ENCODE measurements around the gene NSL1.
"Not testable (repeated sequence)": the region's sequence is repeated elsewhere in the genome, so short reads cannot be mapped to it uniquely, and the experiment has no call there.

The NSL1 gene

DNA sequence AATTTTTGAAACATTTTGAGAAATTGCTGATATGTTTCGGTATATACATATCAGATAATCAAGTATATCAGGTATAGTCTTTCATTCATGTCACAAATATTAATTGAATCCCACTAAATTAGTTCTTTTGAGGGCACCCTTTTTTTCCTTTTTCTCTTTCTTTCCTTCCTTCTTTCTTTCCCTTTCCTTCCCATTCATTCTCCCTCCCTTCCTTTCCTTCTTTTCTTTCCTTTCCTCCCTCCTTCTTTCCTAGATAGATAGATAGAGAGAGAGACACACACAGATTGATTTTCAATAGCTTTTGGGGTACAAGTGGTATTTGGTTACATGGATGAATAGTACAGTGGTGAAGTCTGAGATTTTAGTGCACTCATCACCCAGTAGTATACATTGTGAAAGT lies 5.7 kb downstream of the NSL1 start:
- H3K4me3 ChIP-seq (ENCODE audit: low read depth, low read length), result no peak overlapping the region
- in situ Hi-C loops (cut with HindIII; ENCODE audit: low sequenced_read_pairs), result loop anchor here (5.0 to 10.0 kb wide), 2 partner anchors 129 to 171 kb away; no protein-coding TSS in a partner anchor
- TF ChIP-seq, protein P1, sequence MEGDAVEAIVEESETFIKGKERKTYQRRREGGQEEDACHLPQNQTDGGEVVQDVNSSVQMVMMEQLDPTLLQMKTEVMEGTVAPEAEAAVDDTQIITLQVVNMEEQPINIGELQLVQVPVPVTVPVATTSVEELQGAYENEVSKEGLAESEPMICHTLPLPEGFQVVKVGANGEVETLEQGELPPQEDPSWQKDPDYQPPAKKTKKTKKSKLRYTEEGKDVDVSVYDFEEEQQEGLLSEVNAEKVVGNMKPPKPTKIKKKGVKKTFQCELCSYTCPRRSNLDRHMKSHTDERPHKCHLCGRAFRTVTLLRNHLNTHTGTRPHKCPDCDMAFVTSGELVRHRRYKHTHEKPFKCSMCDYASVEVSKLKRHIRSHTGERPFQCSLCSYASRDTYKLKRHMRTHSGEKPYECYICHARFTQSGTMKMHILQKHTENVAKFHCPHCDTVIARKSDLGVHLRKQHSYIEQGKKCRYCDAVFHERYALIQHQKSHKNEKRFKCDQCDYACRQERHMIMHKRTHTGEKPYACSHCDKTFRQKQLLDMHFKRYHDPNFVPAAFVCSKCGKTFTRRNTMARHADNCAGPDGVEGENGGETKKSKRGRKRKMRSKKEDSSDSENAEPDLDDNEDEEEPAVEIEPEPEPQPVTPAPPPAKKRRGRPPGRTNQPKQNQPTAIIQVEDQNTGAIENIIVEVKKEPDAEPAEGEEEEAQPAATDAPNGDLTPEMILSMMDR (IDR thresholded peaks at IDR 0.05; ENCODE audit: low read depth, low read length, missing control alignments), result no peak
- no peak for DNase-seq (ENCODE audit: low read depth)

DNA sequence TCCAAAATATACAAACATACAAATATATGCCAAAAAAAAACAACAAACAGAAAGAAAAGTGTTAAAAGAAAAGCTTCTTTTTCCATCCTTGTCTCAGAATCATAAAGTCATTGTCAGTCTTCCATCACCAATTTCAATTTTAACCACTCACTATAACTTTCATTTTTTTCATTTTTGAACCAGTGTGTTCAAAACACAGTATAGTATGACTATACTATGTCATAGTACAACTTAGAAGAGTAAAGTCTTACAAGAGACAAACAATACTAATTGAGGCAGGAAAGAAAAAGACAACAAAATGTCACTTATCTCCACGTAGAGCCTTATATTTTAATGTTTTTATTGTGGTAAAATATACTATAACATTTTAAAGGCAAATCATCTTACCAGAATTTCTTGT lies 7.6 kb downstream of the NSL1 start:
- in situ Hi-C loops (cut with HindIII; ENCODE audit: low sequenced_read_pairs), result loop anchor here (10.0 kb wide), 1 partner anchor 169 kb away; no protein-coding TSS in a partner anchor
- no peak for DNase-seq (ENCODE audit: low read depth)
- no peak overlapping the region for H3K4me3 ChIP-seq (ENCODE audit: low read depth, low read length)
- TF ChIP-seq, protein P1 (IDR thresholded peaks at IDR 0.05; ENCODE audit: low read depth, low read length, missing control alignments), result no peak

DNA sequence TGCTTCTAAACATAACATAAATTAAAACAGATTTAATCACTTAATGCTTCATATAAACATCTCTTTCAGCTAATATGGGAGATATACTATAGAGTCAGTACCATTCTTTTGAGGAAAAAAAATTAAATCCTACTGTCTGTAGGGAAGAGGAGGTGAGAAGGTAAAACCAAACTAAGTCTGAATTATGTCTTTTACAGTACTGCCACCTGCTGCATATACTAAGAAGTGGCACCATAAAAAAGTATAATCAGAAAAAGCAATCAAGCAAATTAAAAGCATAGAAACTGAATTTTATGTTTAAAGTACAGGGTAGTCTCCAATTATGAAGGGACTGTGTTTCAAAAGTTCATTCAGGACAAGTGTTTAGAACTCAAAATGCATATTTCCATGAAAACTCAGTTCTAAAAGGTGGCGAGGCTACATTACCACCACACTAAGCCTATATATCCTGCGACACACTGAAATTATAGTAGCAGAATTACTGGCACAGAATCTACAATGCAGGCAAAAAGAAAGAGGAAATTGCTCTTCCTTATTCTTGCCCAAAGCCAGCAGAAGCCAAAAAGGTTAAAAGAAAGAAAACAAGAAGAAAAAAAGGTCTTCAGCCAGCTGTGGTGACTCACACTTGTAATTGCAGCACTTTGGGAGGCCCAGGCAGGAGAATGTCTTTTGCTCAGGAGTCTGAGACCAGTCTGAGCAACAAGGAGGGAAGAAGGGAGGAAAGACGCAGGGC lies 9.0 kb downstream of the NSL1 start:
- in situ Hi-C loops (cut with HindIII; ENCODE audit: low sequenced_read_pairs), result loop anchor here (10.0 kb wide), 1 partner anchor 168 kb away; no protein-coding TSS in a partner anchor
- DNase-seq (ENCODE audit: low read depth), result no peak

DNA sequence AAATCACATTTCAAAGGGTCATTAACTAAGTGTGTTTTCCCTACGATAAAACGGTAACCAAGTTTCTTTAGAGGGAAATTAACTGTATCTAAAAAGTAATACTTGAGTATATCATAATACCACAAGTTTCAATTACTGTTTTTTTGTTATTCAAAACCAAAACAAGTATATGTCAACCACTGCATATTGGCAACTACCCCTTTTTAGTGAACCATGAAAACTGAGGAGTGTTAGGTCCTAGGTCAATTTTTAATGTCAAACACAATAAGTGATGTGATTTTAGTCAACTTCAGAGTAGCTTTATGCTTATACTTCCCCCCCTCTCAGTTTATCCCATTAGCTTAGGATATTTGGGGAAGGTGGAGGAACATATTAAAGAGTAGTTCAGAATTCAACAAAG lies 10.4 kb downstream of the NSL1 start:
- in situ Hi-C loops (cut with HindIII; ENCODE audit: low sequenced_read_pairs), result loop anchor here (10.0 kb wide), 1 partner anchor 166 kb away; no protein-coding TSS in a partner anchor
- DNase-seq (ENCODE audit: low read depth), result no peak

More for the DNA sequence above, 9.0 kb downstream of the NSL1 start:
- TF ChIP-seq, protein P1 (IDR thresholded peaks at IDR 0.05; ENCODE audit: low read depth, low read length, missing control alignments), result peak; percentile 26
- H3K4me3 ChIP-seq (ENCODE audit: low read depth, low read length), result no peak overlapping the region

DNA sequence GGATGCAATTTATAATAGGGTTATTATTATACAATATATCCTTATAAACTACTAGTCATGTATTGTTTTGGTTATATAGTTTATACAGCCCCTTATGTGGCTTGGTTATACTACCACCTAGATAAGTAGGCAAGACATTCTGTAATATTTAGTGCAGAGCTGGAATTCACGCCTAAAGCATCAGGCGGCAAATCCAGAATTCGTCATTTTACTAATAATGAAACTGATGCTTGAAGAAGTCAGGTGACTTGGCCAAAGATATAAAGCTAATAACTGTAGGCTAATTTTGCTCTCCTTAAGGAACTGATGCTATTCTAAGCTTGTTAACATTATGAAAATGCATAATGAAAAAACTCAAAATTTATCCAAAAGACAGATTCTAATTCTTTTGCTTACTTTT lies 10.8 kb downstream of the NSL1 start:
- TF ChIP-seq, protein P1 (IDR thresholded peaks at IDR 0.05; ENCODE audit: low read depth, low read length, missing control alignments), result no peak
- no peak overlapping the region for H3K4me3 ChIP-seq (ENCODE audit: low read depth, low read length)
- no peak for DNase-seq (ENCODE audit: low read depth)
- in situ Hi-C loops (cut with HindIII; ENCODE audit: low sequenced_read_pairs), result loop anchor here (10.0 kb wide), 1 partner anchor 166 kb away; no protein-coding TSS in a partner anchor

More for the DNA sequence above, 10.4 kb downstream of the NSL1 start:
- no peak overlapping the region for H3K4me3 ChIP-seq (ENCODE audit: low read depth, low read length)
- TF ChIP-seq, protein P1 (IDR thresholded peaks at IDR 0.05; ENCODE audit: low read depth, low read length, missing control alignments), result no peak

DNA sequence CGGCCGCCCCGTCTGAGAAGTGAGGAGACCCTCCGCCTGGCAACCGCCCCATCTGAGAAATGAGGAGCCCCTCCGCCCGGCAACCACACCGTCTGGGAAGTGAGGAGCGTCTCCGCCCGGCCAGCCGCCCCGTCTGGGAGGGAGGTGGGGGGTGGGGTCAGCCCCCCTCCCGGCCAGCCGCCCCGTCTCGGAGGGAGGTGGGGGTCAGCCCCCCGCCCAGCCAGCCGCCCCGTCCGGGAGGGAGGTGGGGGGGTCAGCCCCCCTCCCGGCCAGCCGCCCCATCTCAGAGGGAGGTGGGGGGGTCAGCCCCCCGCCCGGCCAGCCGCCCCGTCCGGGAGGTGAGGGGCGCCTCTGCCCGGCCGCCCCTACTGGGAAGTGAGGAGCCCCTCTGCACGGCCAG lies 12.5 kb downstream of the NSL1 start:
- DNase-seq (ENCODE audit: low read depth); in situ Hi-C loops (cut with HindIII; ENCODE audit: low sequenced_read_pairs); H3K4me3 ChIP-seq (ENCODE audit: low read depth, low read length): not testable (repeated sequence)

DNA sequence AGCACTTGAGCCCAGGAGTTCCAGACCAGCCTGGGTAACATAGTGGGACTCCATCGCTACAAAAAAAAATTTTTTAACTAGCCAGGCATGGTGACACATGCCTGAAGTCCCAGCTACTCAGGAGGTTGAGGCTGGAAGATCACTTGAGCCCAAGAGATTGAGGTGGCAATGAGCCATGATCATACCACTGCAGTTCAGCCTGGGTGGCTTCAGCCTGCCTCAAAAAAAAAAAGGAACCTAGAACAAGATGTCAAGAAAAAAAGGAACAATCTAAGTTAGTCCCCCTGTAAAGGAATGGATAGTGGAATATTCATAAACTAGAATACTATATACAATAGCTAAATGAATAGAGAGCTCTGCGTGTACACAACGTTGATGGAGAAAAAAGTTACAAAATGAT lies 14.4 kb downstream of the NSL1 start:
- TF ChIP-seq, protein P1 (IDR thresholded peaks at IDR 0.05; ENCODE audit: low read depth, low read length, missing control alignments), result no peak
- no peak overlapping the region for H3K4me3 ChIP-seq (ENCODE audit: low read depth, low read length)
- no peak for DNase-seq (ENCODE audit: low read depth)
- in situ Hi-C loops (cut with HindIII; ENCODE audit: low sequenced_read_pairs), result no loop called here

All from astrocyte of the cerebellum (primary cell).